ENCODE results near the gene CD2AP. TPM values are rescaled to one million over a fixed set of nuclear protein-coding genes. Genes with fewer than 3 reads are reported as not detected.

Gene CD2AP
- total and polyA plus RNA-seq, 2 donors (not counting 1 experiment from before 2014, with no cell fraction given), result 4.7 to 43.3 TPM

GRCh38 chr6:47567586-47567985 lies 90.0 kb downstream of the CD2AP start:
- H3K4me3 Mint-ChIP-seq, result no peak overlapping the region
- H3K27ac Mint-ChIP-seq, result no peak overlapping the region
- H3K36me3 ChIP-seq (replicated peaks in 1 of 2; ENCODE audit: control extremely low read depth in 1 of 2, control insufficient read depth in 1 of 2, extremely low read depth in 1 of 2, insufficient read depth in 2 of 2, low read length in 1 of 2), result peaks cover 0 to 7% of the 10 kb centered on the region in 2 experiments
- no peaks in the 10 kb centered on the region for H3K9me3 ChIP-seq (ENCODE audit: control extremely low read depth in 1 of 3, control insufficient read depth in 2 of 3, insufficient read depth in 1 of 3, low read length in 2 of 3)
- CTCF ChIA-PET, result no interaction called here
- H2AFZ ChIP-seq (ENCODE audit: insufficient read depth, low read depth, low read length, poor library complexity, severe bottlenecking), result no peak overlapping the region
- H3K4me3 ChIP-seq (ENCODE audit: control extremely low read depth in 1 of 5, extremely low read depth in 1 of 5, insufficient read depth in 1 of 5, low read depth in 2 of 5, low read length in 4 of 5), result no peak overlapping the region
- DNase-seq, result no peak
- H3K9ac ChIP-seq (ENCODE audit: low read length), result no peak overlapping the region
- TF ChIP-seq EZH2 (IDR thresholded peaks at IDR 0.05; ENCODE audit: borderline replicate concordance, insufficient read depth, low read depth, low read length, poor library complexity, severe bottlenecking), result no peak
- TF ChIP-seq CTCF (IDR thresholded peaks at IDR 0.05), result no peak
- no peak overlapping the region for H3K27ac ChIP-seq (ENCODE audit: low read length in 2 of 2)
- peaks cover 6% of the 10 kb centered on the region for H3K79me2 ChIP-seq (ENCODE audit: control insufficient read depth, insufficient read depth, low read length)
- POLR2A ChIA-PET, result no interaction called here
- no peak overlapping the region for H3K4me2 ChIP-seq (replicated peaks; ENCODE audit: low read depth, low read length, poor library complexity, severe bottlenecking)
- no peaks in the 10 kb centered on the region for H3K4me1 Mint-ChIP-seq
- peaks cover 8% of the 10 kb centered on the region for H4K20me1 ChIP-seq (ENCODE audit: control insufficient read depth, insufficient read depth, low read length, poor library complexity, severe bottlenecking)
- no peaks in the 10 kb centered on the region for H3K4me1 ChIP-seq (ENCODE audit: control insufficient read depth in 2 of 2, insufficient read depth in 2 of 2, low read length in 2 of 2)
- intact Hi-C loops (cut with micrococcal nuclease), result no loop called here
- no peaks in the 10 kb centered on the region for H3K27me3 Mint-ChIP-seq
- 100% methylated on average over 1 of the region's 1 CpG for WGBS (ENCODE audit: insufficient coverage)
- H3K27me3 ChIP-seq (replicated peaks in 1 of 4; ENCODE audit: control extremely low read depth in 1 of 4, control insufficient read depth in 3 of 4, insufficient read depth in 4 of 4, low read length in 3 of 4), result no peaks in the 10 kb centered on the region
- no peak for ATAC-seq (ENCODE audit: low read depth)
- H3K9me3 Mint-ChIP-seq (ENCODE audit: insufficient read depth), result no peaks in the 10 kb centered on the region

GRCh38 chr6:47571488-47571887 lies 93.9 kb downstream of the CD2AP start:
- H3K27me3 ChIP-seq (replicated peaks in 1 of 4; ENCODE audit: control extremely low read depth in 1 of 4, control insufficient read depth in 3 of 4, insufficient read depth in 4 of 4, low read length in 3 of 4), result no peaks in the 10 kb centered on the region
- no peaks in the 10 kb centered on the region for H3K9me3 ChIP-seq (ENCODE audit: control extremely low read depth in 1 of 3, control insufficient read depth in 2 of 3, insufficient read depth in 1 of 3, low read length in 2 of 3)
- intact Hi-C loops (cut with micrococcal nuclease), result loop anchor here (5.0 kb wide), 1 partner anchor 159 kb away; no protein-coding TSS in a partner anchor
- DNase-seq, result no peak
- no peak overlapping the region for H3K27ac ChIP-seq (ENCODE audit: low read length in 2 of 2)
- no peak for ATAC-seq (ENCODE audit: low read depth)
- H3K4me2 ChIP-seq (replicated peaks; ENCODE audit: low read depth, low read length, poor library complexity, severe bottlenecking), result no peak overlapping the region
- Mint-ChIP-seq H3K9me3 (ENCODE audit: insufficient read depth) (no peaks in the 10 kb centered on the region), H3K27me3 (no peaks in the 10 kb centered on the region), H3K4me3 (no peak overlapping the region), H3K4me1 (no peaks in the 10 kb centered on the region), H3K27ac (no peak overlapping the region)
- no peaks in the 10 kb centered on the region for H4K20me1 ChIP-seq (ENCODE audit: control insufficient read depth, insufficient read depth, low read length, poor library complexity, severe bottlenecking)
- no peaks in the 10 kb centered on the region for H3K4me1 ChIP-seq (ENCODE audit: control insufficient read depth in 2 of 2, insufficient read depth in 2 of 2, low read length in 2 of 2)
- no peak overlapping the region for H2AFZ ChIP-seq (ENCODE audit: insufficient read depth, low read depth, low read length, poor library complexity, severe bottlenecking)
- H3K4me3 ChIP-seq (ENCODE audit: control extremely low read depth in 1 of 5, extremely low read depth in 1 of 5, insufficient read depth in 1 of 5, low read depth in 2 of 5, low read length in 4 of 5), result no peak overlapping the region
- ChIA-PET POLR2A (no interaction called here), CTCF (no interaction called here)
- peaks cover 2 to 17% of the 10 kb centered on the region in 2 experiments for H3K36me3 ChIP-seq (replicated peaks in 1 of 2; ENCODE audit: control extremely low read depth in 1 of 2, control insufficient read depth in 1 of 2, extremely low read depth in 1 of 2, insufficient read depth in 2 of 2, low read length in 1 of 2)
- H3K79me2 ChIP-seq (ENCODE audit: control insufficient read depth, insufficient read depth, low read length), result peaks cover 4% of the 10 kb centered on the region
- TF ChIP-seq EZH2 (IDR thresholded peaks at IDR 0.05; ENCODE audit: borderline replicate concordance, insufficient read depth, low read depth, low read length, poor library complexity, severe bottlenecking), result no peak
- no peak for TF ChIP-seq CTCF (IDR thresholded peaks at IDR 0.05)
- WGBS (ENCODE audit: insufficient coverage), result 100% methylated on average over 1 of the region's 2 CpGs
- H3K9ac ChIP-seq (ENCODE audit: low read length), result no peak overlapping the region

All from B cell (primary cell).